Neutrophil (primary cell): ENCODE measurements around the gene LYPD1.

Experiments
- H3K27ac ChIP-seq: fragments of 200-600 bp; sonication (generic); 2 replicates; pipeline ENCODE4 v1.5.1; 2016; ENCODE audit warnings: mild to moderate bottlenecking, moderate library complexity
- H3K27me3 ChIP-seq: fragments of 200-600 bp; sonication (generic); 2 replicates; pipeline ENCODE4 v1.6.0; 2016; ENCODE audit warnings: mild to moderate bottlenecking
- H3K36me3 ChIP-seq: fragments of 200-600 bp; sonication (generic); 2 replicates; pipeline ENCODE4 v1.5.1; 2017
- H3K4me1 ChIP-seq, 2 experiments: fragments of 200-600 bp in 1 of 2; sonication (generic) in 1 of 2; 1 replicate in 1 of 2; 2 replicates in 1 of 2; pipeline versions ENCODE4 v1.5.1 to v1.6.1; 2013 to 2016; ENCODE audit warnings: low read depth in 1 of 2, low read length in 1 of 2, mild to moderate bottlenecking in 1 of 2, moderate library complexity in 1 of 2; ENCODE audit not compliant: control insufficient read depth in 1 of 2, insufficient read depth in 1 of 2
- H3K4me3 ChIP-seq, 2 experiments: fragments of 200-600 bp in 1 of 2; sonication (generic) in 1 of 2; 1 replicate in 1 of 2; 2 replicates in 1 of 2; pipeline ENCODE4 v1.5.1; 2013 to 2016; ENCODE audit warnings: low read depth in 1 of 2, low read length in 1 of 2, mild to moderate bottlenecking in 1 of 2, moderate library complexity in 1 of 2
- H3K9me3 ChIP-seq: fragments of 200-600 bp; sonication (generic); 2 replicates; pipeline ENCODE4 v1.5.1; 2016
- CTCF ChIP-seq: fragments of 200-600 bp; sonication (generic); IDR thresholded peaks from 2 replicates; pipeline ENCODE4 v1.5.1; 2016; ENCODE audit warnings: antibody characterized with exemption

The LYPD1 gene

GRCh38 chr2:132690664-132691303 is 20.8 kb upstream of the LYPD1 start:
- no peak for TF ChIP-seq CTCF
- Histone ChIP-seq H3K9me3 (no peaks in the 10 kb centered on the region), H3K4me1 (no peaks in the 10 kb centered on the region), H3K4me3 (no peak overlapping the region), H3K27ac (no peak overlapping the region), H3K36me3 (no peaks in the 10 kb centered on the region), H3K27me3 (no peaks in the 10 kb centered on the region)

GRCh38 chr2:132681766-132682165 is 11.8 kb upstream of the LYPD1 start:
- Histone ChIP-seq H3K9me3 (no peaks in the 10 kb centered on the region), H3K36me3 (no peaks in the 10 kb centered on the region), H3K4me3 (no peak overlapping the region), H3K4me1 (no peaks in the 10 kb centered on the region), H3K27me3 (peaks cover 9% of the 10 kb centered on the region), H3K27ac (no peak overlapping the region)
- no peak for TF ChIP-seq CTCF

- Histone ChIP-seq H3K27me3 (peaks cover 12% of the 10 kb centered on the region), H3K4me3 (no peak overlapping the region), H3K36me3 (no peaks in the 10 kb centered on the region), H3K4me1 (no peaks in the 10 kb centered on the region), H3K9me3 (no peaks in the 10 kb centered on the region), H3K27ac (no peak overlapping the region)
- TF ChIP-seq CTCF: no peak
These were observed 10.5 kb upstream of the LYPD1 start for GRCh38 chr2:132680544-132680943.

- Histone ChIP-seq H3K9me3 (no peaks in the 10 kb centered on the region), H3K27me3 (peaks cover 32% of the 10 kb centered on the region), H3K36me3 (no peaks in the 10 kb centered on the region), H3K4me1 (no peaks in the 10 kb centered on the region), H3K4me3 (no peak overlapping the region), H3K27ac (no peak overlapping the region)
- no peak for TF ChIP-seq CTCF
These were observed 8.5 kb upstream of the LYPD1 start for GRCh38 chr2:132678483-132678882.

- peaks cover 40% of the 10 kb centered on the region for H3K27me3 ChIP-seq
- no peaks in the 10 kb centered on the region for H3K36me3 ChIP-seq
- TF ChIP-seq CTCF: no peak
- H3K4me3 ChIP-seq: no peak overlapping the region
- no peak overlapping the region for H3K27ac ChIP-seq
- no peaks in the 10 kb centered on the region for H3K9me3 ChIP-seq
- H3K4me1 ChIP-seq: no peaks in the 10 kb centered on the region
These were observed 7.7 kb upstream of the LYPD1 start for GRCh38 chr2:132677661-132678060.
